Erythroblast (primary cell): Measurements from ENCODE around the gene C3orf52.
A peak's percentile ranks its signal among the peaks of the same experiment; 100 is the strongest.

Source experiments
- DNase-seq, 2 experiments: peaks; one replicate each; lab custom pipeline; 2025; lab: John Stamatoyannopoulos, UW
- GATA1 ChIP-seq: IDR thresholded peaks from 2 replicates; pipeline ENCODE4 v1.6.1; 2011; ENCODE audit warnings: low read depth, mild to moderate bottlenecking, control low read depth, low read length, moderate library complexity
- POLR2A ChIP-seq: IDR thresholded peaks from 2 replicates; pipeline ENCODE4 v1.6.1; 2011; ENCODE audit warnings: mild to moderate bottlenecking, low read length

The C3orf52 gene

GRCh38 chr3:112119962-112120836 is 34.0 kb downstream of the C3orf52 start:
- TF ChIP-seq GATA1 (no peak), POLR2A (no peak)
- no peak for DNase-seq

DNA sequence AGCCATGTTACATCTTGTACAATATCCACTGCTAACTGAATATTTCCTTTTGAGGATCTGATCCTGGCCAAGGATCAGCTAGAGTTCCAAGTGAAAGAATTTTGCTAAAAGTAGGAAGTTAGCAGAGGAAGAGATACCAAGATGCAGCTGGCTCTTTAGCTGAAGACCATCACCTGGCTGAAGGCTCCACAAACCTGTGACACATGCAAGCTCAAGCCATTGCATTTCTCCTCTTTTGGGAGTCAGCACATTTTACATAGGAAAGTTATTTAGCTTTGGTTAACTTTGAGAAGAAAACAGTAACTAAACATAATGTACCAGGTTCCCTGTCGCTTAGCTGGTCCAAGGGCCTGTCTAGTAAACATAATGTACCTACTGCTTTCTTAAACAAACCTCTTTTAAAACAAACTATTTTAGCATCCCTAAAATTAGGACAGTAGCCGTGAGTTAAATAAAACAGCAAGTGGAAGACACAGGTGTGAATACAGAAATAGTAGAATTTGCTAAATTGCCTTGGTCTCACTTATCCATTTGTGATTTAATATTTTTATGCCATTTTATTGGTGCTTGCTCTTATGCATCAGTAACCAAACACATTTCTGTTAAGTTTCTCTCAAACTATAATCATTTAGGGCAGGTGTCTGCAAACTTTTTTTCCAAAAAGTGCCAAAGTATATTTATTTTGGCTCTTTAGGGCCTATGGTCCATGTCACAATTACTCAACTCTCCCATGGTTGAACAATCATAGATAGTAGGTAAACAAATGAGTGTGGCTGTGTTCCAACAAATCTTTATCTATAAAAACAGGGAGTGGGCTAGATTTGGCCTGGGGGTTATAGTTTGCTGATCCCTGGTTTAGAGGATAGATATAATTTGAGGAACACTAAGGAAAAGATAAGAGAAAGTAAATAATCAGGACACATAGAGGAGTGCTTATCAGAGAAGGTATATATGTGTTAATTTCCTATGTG is 35.7 kb downstream of the C3orf52 start:
- TF ChIP-seq GATA1 (no peak), POLR2A (no peak)
- no peak for DNase-seq

GRCh38 chr3:112122870-112123269 is 36.7 kb downstream of the C3orf52 start:
- TF ChIP-seq POLR2A (no peak), GATA1 (no peak)
- DNase-seq = no peak

DNA sequence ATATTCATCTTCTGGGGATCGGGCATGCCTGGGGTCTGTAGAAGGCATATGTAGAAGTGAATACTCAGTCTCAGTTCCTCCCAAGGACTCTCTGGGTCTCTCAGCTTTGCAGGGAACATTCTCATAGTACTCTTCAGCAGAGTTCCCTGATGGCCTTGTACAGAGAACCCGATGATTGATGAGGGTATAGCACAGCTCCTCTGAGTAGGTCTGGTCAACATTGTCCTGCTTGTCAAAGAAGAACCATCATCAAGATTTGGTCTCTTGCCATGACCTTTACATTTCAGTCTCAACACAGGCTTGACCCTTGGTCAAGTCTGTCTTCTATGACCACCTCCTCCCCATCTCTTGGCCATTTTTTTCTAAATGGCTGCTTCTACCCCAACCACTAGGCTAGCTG is 37.4 kb downstream of the C3orf52 start:
- TF ChIP-seq POLR2A (no peak), GATA1 (no peak)
- DNase-seq = no peak

GRCh38 chr3:112124907-112125607 is 38.9 kb downstream of the C3orf52 start:
- no peak for DNase-seq
- TF ChIP-seq GATA1 = no peak
- TF ChIP-seq POLR2A = no peak

DNA sequence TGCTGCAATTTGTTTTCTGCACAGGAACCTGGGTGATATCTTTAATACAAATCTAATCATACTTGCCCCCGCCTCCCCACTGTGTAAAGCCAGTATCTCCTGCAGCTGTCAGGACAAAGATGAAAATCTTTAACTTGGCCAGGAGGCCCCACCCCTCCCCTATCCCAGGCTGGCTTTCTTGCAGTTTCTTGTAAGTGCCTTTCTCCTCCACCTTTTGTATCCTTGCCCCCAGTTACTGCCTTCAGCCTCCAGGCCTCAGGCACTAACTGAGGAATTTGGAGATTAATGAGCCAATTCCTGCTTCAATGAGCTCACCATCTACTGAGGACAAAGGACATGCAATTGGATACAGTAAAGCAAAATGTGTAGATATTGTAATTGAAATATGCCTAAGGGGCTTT is 40.3 kb downstream of the C3orf52 start:
- peak in 1 of 2 experiments; percentile 34 for DNase-seq
- TF ChIP-seq POLR2A (no peak), GATA1 (no peak)

DNA sequence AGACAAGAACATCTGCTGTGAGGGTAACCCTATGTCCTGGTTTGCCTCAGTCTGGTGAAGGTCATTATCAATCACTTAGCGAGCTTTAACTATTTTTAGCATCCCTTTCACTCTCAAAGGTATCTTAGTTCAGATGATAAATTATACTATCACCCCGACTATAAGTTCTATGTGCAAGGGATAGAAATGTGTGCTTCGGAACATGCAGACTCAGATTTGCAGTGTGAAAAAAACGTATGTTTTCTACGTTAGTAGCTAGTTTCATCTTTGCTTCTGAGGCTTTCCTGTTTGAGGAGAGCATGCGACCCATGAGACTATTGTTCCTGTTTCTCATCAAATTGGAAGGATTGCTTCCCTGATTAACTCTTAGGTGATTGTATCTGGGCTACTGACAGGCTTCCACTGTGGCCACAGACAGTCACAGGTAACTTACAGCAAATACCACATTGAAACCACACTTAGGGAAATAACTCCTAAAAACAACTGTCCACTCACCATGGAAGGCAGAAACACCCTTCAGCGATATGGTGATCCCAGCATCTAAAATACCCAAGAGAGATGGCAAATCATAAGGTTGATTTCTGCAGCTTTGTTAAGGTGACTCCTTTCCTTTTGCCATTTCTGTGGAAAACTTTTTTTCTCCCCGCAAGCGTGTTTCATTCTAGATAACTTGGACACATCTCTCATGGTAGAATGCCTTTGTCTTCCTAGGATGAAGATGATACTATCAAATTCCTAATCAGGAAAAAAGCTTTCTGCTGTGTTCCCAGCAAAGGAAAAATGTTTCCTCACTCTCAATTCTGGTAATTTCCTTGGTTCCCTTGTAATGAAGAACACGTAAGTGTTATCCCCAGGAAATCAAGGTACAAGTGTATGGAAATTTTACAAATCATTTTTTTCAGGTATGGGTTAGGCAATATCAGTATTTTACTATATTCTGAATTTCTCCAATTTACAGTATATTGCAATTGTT is 41.6 kb downstream of the C3orf52 start:
- DNase-seq = no peak
- TF ChIP-seq GATA1 (no peak), POLR2A (no peak)

- TF ChIP-seq POLR2A = no peak
- TF ChIP-seq GATA1 = no peak
- no peak for DNase-seq
Observed at GRCh38 chr3:112128843-112129727, 42.9 kb downstream of the C3orf52 start.

DNA sequence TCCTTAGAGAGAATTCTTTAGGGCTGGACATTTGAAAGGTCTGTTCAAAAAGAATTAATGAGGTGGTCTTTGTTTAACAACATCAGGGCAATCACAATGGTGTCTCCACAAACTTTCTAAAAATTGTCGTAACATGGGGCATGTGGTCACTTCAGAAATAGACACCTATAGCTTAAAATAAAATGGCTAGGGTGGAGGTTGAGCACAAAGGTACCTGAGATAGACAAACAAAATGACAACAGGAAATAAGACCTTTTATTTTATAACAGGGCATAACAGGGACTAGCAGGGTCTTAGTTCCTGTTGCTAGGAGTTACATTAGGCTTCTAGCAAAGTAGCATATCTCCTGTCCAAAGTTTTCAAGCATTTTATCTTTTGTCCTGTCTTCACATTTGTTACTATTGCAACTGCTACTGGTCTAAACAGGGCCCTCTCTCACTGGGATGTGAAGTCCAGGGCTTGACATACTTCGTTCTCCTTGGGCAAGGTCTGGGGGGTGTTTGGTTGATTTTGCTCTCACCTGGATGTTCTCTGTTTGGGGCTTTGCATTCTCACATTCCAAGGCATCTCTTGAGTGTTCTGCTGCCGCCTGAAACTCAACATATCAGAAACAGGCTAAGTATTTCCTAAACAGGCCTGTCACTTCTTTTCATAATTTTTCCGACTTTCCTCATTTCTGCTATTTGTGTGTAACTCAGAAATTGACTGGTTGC is 43.9 kb downstream of the C3orf52 start:
- DNase-seq = no peak
- no peak for TF ChIP-seq POLR2A
- TF ChIP-seq GATA1 = no peak

- no peak for DNase-seq
- TF ChIP-seq GATA1 = no peak
- no peak for TF ChIP-seq POLR2A
Observed at GRCh38 chr3:112130638-112130993, 44.4 kb downstream of the C3orf52 start.

GRCh38 chr3:112131111-112131510 is 44.9 kb downstream of the C3orf52 start:
- no peak for DNase-seq
- TF ChIP-seq POLR2A (no peak), GATA1 (no peak)
